IMR-90 (cell line): ENCODE data around the gene ANO1. TPM values are rescaled to one million over a fixed set of nuclear protein-coding genes. Genes with fewer than 3 reads are reported as not detected.

Experiments
- ATAC-seq: fragments of 200-7000 bp; cut with Tn5 transposase; 2 replicates; pipeline ENCODE4 v1.9.1; 2020; ENCODE audit warnings: low read depth, mild to moderate bottlenecking, moderate library complexity
- BruUV-seq: library from RNA; stranded (reverse); fragments of 400-500 nt; replicated peaks from 2 replicates; lab custom pipeline; 2021; lab: Mats Ljungman, UMichigan
- CTCF ChIA-PET: fragments of 300-600 bp; formaldehyde crosslinking; extraction: SDS; loops from one replicate; lab custom pipeline; 2021; ENCODE audit warnings: antibody characterized with exemption; lab: Yijun Ruan, JAX
- POLR2A ChIA-PET: fragments of 300-600 bp; sonication (Branson Sonifier 250); formaldehyde crosslinking; loops from one replicate; lab custom pipeline; 2022; ENCODE audit warnings: antibody characterized with exemption; ENCODE audit not compliant: unreplicated experiment; lab: Charles Lee
- DNase-seq: peaks from one replicate; pipeline ENCODE4 v3.0.0; 2013
- H2AFZ ChIP-seq: replicated peaks from 2 replicates; pipeline ENCODE3; 2013; ENCODE audit warnings: low read length, mild to moderate bottlenecking; ENCODE audit not compliant: poor library complexity
- H2AK5ac ChIP-seq: 2 replicates; pipeline ENCODE4 v1.6.1; 2013; ENCODE audit warnings: low read depth, low read length, inconsistent platforms
- H2AK9ac ChIP-seq: replicated peaks from 2 replicates; pipeline ENCODE3; 2013; ENCODE audit warnings: mild to moderate bottlenecking, low read depth, low read length, moderate library complexity; ENCODE audit not compliant: poor library complexity
- H2BK120ac ChIP-seq: 2 replicates; pipeline ENCODE4 v1.6.1; 2013; ENCODE audit warnings: low read depth, low read length, inconsistent platforms
- H2BK15ac ChIP-seq: 3 replicates; pipeline ENCODE4 v1.6.1; 2013; ENCODE audit warnings: low read depth, low read length, inconsistent platforms
- H2BK20ac ChIP-seq: 2 replicates; pipeline ENCODE4 v1.6.1; 2013; ENCODE audit warnings: low read depth, mild to moderate bottlenecking, inconsistent platforms, low read length, moderate library complexity
- H2BK5ac ChIP-seq: 2 replicates; pipeline ENCODE4 v1.6.1; 2013; ENCODE audit warnings: mild to moderate bottlenecking, low read depth, low read length, inconsistent platforms; ENCODE audit not compliant: poor library complexity, severe bottlenecking
- H3K14ac ChIP-seq: replicated peaks from 2 replicates; pipeline ENCODE4 v1.6.1; 2013; ENCODE audit warnings: low read depth, low read length, inconsistent platforms
- H3K18ac ChIP-seq: 2 replicates; pipeline ENCODE4 v1.6.1; 2013; ENCODE audit warnings: low read depth, low read length, control low read depth
- H3K23ac ChIP-seq: 2 replicates; pipeline ENCODE4 v1.6.1; 2013; ENCODE audit warnings: low read depth, low read length, inconsistent platforms
- H3K27ac ChIP-seq: 2 replicates; pipeline ENCODE4 v1.5.1; 2013; ENCODE audit warnings: mild to moderate bottlenecking, control low read depth, low read length; ENCODE audit not compliant: insufficient read depth
- H3K27me3 ChIP-seq: 2 replicates; pipeline ENCODE4 v1.6.1; 2013; ENCODE audit warnings: low read length; ENCODE audit not compliant: control insufficient read depth, insufficient read depth
- H3K36me3 ChIP-seq: 2 replicates; pipeline ENCODE4 v1.6.1; 2013; ENCODE audit warnings: low read length, mixed read lengths; ENCODE audit not compliant: control insufficient read depth, insufficient read depth
- H3K4ac ChIP-seq: 2 replicates; pipeline ENCODE4 v1.6.1; 2013; ENCODE audit warnings: low read depth, low read length, inconsistent platforms
- H3K4me1 ChIP-seq: 2 replicates; pipeline ENCODE4 v1.6.1; 2013; ENCODE audit warnings: low read length, mixed read lengths; ENCODE audit not compliant: control insufficient read depth, insufficient read depth
- H3K4me2 ChIP-seq: 2 replicates; pipeline ENCODE4 v1.6.1; 2013; ENCODE audit warnings: low read depth, mild to moderate bottlenecking, control low read depth, low read length, moderate library complexity
- H3K4me3 ChIP-seq: 2 replicates; pipeline ENCODE4 v1.5.1; 2013; ENCODE audit warnings: low read depth, mild to moderate bottlenecking, control low read depth, low read length, moderate library complexity; ENCODE audit not compliant: insufficient read depth
- H3K56ac ChIP-seq: 2 replicates; pipeline ENCODE4 v1.6.1; 2013; ENCODE audit warnings: low read length, inconsistent platforms; ENCODE audit not compliant: insufficient read depth; ENCODE audit errors: extremely low read depth
- H3K79me1 ChIP-seq, 2 experiments: 2 replicates each; pipeline ENCODE4 v1.6.1; 2013; ENCODE audit warnings: low read length in 2 of 2, inconsistent platforms in 1 of 2, low read depth in 1 of 2
- H3K9ac ChIP-seq: 2 replicates; pipeline ENCODE4 v1.6.1; 2013; ENCODE audit warnings: low read depth, low read length, control low read depth
- H3K9me1 ChIP-seq: 2 replicates; pipeline ENCODE4 v1.6.1; 2013; ENCODE audit warnings: low read length, inconsistent platforms; ENCODE audit not compliant: insufficient read depth
- H3K9me3 ChIP-seq: 2 replicates; pipeline ENCODE4 v1.6.1; 2013; ENCODE audit warnings: low read length; ENCODE audit not compliant: control insufficient read depth, insufficient read depth
- H4K20me1 ChIP-seq: 2 replicates; pipeline ENCODE4 v1.6.1; 2013; ENCODE audit warnings: low read length, inconsistent platforms; ENCODE audit not compliant: insufficient read depth
- H4K5ac ChIP-seq: 2 replicates; pipeline ENCODE4 v1.6.1; 2013; ENCODE audit warnings: mild to moderate bottlenecking, low read depth, low read length, control low read depth
- H4K8ac ChIP-seq, 2 experiments: 2 replicates each; pipeline ENCODE4 v1.6.1; 2013; ENCODE audit warnings: low read depth in 2 of 2, low read length in 2 of 2, control low read depth in 1 of 2, inconsistent platforms in 1 of 2
- H4K91ac ChIP-seq: 2 replicates; pipeline ENCODE4 v1.6.1; 2013; ENCODE audit warnings: low read depth, low read length, inconsistent platforms; ENCODE audit not compliant: insufficient read depth
- BHLHE40 ChIP-seq: fragments of 150-350 bp; IDR thresholded peaks from 2 replicates; pipeline ENCODE4 v1.6.1; 2016; ENCODE audit warnings: mild to moderate bottlenecking, low read depth, low read length
- CEBPB ChIP-seq: IDR thresholded peaks from 2 replicates; pipeline ENCODE4 v1.6.1; 2012; ENCODE audit warnings: low read depth, low read length, improper control_type of control experiment
- FOS ChIP-seq: fragments of 150-350 bp; IDR thresholded peaks from 2 replicates; pipeline ENCODE4 v1.6.1; 2016; ENCODE audit warnings: low read depth, low read length
- MAZ ChIP-seq: IDR thresholded peaks from 2 replicates; pipeline ENCODE4 v1.6.1; 2012; ENCODE audit warnings: low read depth, mild to moderate bottlenecking, low read length, improper control_type of control experiment, moderate library complexity, borderline replicate concordance
- MXI1 ChIP-seq: IDR thresholded peaks from 2 replicates; pipeline ENCODE4 v1.6.1; 2012; ENCODE audit warnings: low read depth, mild to moderate bottlenecking, low read length, moderate library complexity, borderline replicate concordance
- NFE2L2 ChIP-seq: fragments of 150-350 bp; IDR thresholded peaks from 2 replicates; pipeline ENCODE4 v1.6.1; 2016; ENCODE audit warnings: low read depth, mild to moderate bottlenecking, low read length
- POLR2A ChIP-seq: IDR thresholded peaks from 2 replicates; pipeline ENCODE4 v1.6.1; 2012; ENCODE audit warnings: mild to moderate bottlenecking, low read depth, low read length
- RAD21 ChIP-seq: IDR thresholded peaks from 2 replicates; pipeline ENCODE4 v1.6.1; 2012; ENCODE audit warnings: low read length, improper control_type of control experiment
- RFX5 ChIP-seq: IDR thresholded peaks from 2 replicates; pipeline ENCODE4 v1.8.0; 2012; ENCODE audit warnings: low read depth, mild to moderate bottlenecking, low read length, moderate library complexity
- SMC3 ChIP-seq: fragments of 150-350 bp; IDR thresholded peaks from 2 replicates; pipeline ENCODE4 v1.6.1; 2016; ENCODE audit warnings: low read depth, mild to moderate bottlenecking, antibody characterized with exemption, low read length, moderate library complexity
- USF2 ChIP-seq: fragments of 150-350 bp; IDR thresholded peaks from 2 replicates; pipeline ENCODE4 v1.6.1; 2017; ENCODE audit warnings: mild to moderate bottlenecking, antibody characterized with exemption, low read length, low read depth
- WGBS, 2 experiments: methylation state at CpG; one replicate each; pipeline versions ENCODE4 v1.1.5 to v1.1.7; 2013; ENCODE audit warnings: missing lambda C conversion rate in 2 of 2; ENCODE audit not compliant: insufficient read length in 1 of 2; ENCODE audit errors: extremely low coverage in 2 of 2; 5-methylcytosine and 5-hydroxymethylcytosine counted together
- dilution Hi-C: fragments of 300-500 bp; cut with HindIII; formaldehyde crosslinking; loops from one replicate; pipeline ENCODE4 v1.14.3; 2018; ENCODE audit warnings: low sequenced_read_pairs; ENCODE audit not compliant: unreplicated experiment
- in situ Hi-C: fragments of 300-500 bp; cut with MboI; formaldehyde crosslinking; loops from 3 replicates; pipeline ENCODE4 v1.14.3; 2019; ENCODE audit warnings: low sequenced_read_pairs, inconsistent platforms, mixed read lengths
- intact Hi-C: fragments of 100-400 bp; cut with micrococcal nuclease; formaldehyde crosslinking; loops from 2 replicates; pipeline ENCODE4 v1.10.0; 2022
- polyA plus RNA-seq, 3 experiments: library from polyadenylated mRNA; depleted of rRNA; stranded (reverse); fragments of >200 nt; gene quantifications; 2 replicates each; pipeline ENCODE4 v1.2.3, GENCODE V29; 2012; ENCODE audit warnings: low replicate concordance in 1 of 3
- total RNA-seq: library from RNA; depleted of rRNA; stranded (reverse); fragments of >200 nt; gene quantifications from 2 replicates; pipeline ENCODE4 v1.2.3, GENCODE V29; 2012
- TF ChIP-seq, protein P1 (sequence below): conservative IDR thresholded peaks from 2 replicates; pipeline ENCODE4 v1.5.1; 2012; ENCODE audit warnings: mild to moderate bottlenecking, low read depth, low read length, improper control_type of control experiment

The ANO1 gene
- total and polyA plus RNA-seq, 2 of the 4 experiments (the other 2 are of a cell fraction): 4.1 to 10.7 TPM

GRCh38 chr11:70073871-70074371 lies 4.2 kb upstream of the ANO1 start:
- no CpG with 5 or more reads among the region's 22 CpGs for WGBS, 2 experiments
- ChIA-PET POLR2A (no interaction called here), CTCF (interaction anchor here (0.6 to 1.7 kb wide), 2 partner anchors 9 to 400 kb away, joined by 6 read pairs; no protein-coding TSS in a partner anchor)
- Histone ChIP-seq H3K79me1 (peaks cover 0 to 5% of the 10 kb centered on the region in 2 experiments; a peak in 2 of 4 replicates), H3K4me3 (no peak overlapping the region), H3K9ac (no peak overlapping the region), H3K9me3 (no peaks in the 10 kb centered on the region), H3K36me3 (no peaks in the 10 kb centered on the region), H2BK15ac (no peak overlapping the region), H3K27me3 (no peaks in the 10 kb centered on the region; the same call in 1 of the 2 replicates), H4K5ac (no peak overlapping the region), H2BK20ac (0 out of 2 replicates have a peak overlapping the region, but pooled peaks have one; percentile 12), H2AK5ac (no peak overlapping the region), H3K4ac (no peak overlapping the region; the same call in 1 of the 2 replicates), H3K4me1 (peaks cover 9% of the 10 kb centered on the region), H3K56ac (no peak overlapping the region), H3K9me1 (no peaks in the 10 kb centered on the region), H2BK120ac (0 out of 2 replicates have a peak overlapping the region, but pooled peaks have one; percentile 42), H3K27ac (no peak overlapping the region), H4K8ac (no peak overlapping the region), H4K91ac (no peak overlapping the region), H4K20me1 (no peaks in the 10 kb centered on the region), H3K14ac (no peak overlapping the region), H2AK9ac (no peak overlapping the region), H3K23ac (no peak overlapping the region), H2BK5ac (no peak overlapping the region), H3K4me2 (no peak overlapping the region), H3K18ac (no peak overlapping the region), H2AFZ (peak overlapping the region; percentile 81)
- in situ Hi-C loops: no loop called here
- TF ChIP-seq FOS (peak; percentile 35; the same call in 1 of the 2 replicates), RFX5 (peak; percentile 83), MXI1 (no peak), USF2 (no peak), BHLHE40 (no peak), SMC3 (no peak), MAZ (no peak), NFE2L2 (no peak), RAD21 (no peak), POLR2A (no peak), CEBPB (no peak)
- TF ChIP-seq, protein P1, sequence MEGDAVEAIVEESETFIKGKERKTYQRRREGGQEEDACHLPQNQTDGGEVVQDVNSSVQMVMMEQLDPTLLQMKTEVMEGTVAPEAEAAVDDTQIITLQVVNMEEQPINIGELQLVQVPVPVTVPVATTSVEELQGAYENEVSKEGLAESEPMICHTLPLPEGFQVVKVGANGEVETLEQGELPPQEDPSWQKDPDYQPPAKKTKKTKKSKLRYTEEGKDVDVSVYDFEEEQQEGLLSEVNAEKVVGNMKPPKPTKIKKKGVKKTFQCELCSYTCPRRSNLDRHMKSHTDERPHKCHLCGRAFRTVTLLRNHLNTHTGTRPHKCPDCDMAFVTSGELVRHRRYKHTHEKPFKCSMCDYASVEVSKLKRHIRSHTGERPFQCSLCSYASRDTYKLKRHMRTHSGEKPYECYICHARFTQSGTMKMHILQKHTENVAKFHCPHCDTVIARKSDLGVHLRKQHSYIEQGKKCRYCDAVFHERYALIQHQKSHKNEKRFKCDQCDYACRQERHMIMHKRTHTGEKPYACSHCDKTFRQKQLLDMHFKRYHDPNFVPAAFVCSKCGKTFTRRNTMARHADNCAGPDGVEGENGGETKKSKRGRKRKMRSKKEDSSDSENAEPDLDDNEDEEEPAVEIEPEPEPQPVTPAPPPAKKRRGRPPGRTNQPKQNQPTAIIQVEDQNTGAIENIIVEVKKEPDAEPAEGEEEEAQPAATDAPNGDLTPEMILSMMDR: no peak
- DNase-seq (peak; percentile 73), ATAC-seq (no peak)
- intact Hi-C loops: loop anchor here (5.0 kb wide), 1 partner anchor 137 kb away; no protein-coding TSS in a partner anchor
- dilution Hi-C loops: no loop called here
- no TSS peak for BruUV-seq
